ENCODE measurements around the gene ENTPD6.
"Not testable (repeated sequence)": the region's sequence is repeated elsewhere in the genome, so short reads cannot be mapped to it uniquely, and the experiment has no call there.

The ENTPD6 gene

DNA sequence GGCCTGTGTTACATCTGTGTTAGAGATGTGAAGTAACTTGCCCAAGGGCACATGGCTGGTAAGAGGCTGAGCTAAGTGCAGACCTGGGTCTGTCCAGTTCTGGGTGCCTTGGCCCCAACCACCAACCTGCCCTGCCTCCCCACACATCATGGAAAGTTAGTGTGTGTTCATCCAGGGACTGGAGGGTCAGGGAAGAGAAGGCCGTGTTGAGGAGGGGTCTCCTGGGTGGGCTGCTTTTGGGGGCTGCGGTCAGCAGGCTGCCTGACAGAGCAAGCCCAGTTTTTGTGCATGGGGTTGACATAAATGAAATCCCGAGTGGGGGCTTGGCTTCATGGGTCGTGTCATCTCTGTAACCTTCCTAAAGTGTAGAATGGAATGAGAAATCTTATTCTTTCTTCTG is 63.3 kb downstream of the ENTPD6 start:
- no peak for DNase-seq

DNA sequence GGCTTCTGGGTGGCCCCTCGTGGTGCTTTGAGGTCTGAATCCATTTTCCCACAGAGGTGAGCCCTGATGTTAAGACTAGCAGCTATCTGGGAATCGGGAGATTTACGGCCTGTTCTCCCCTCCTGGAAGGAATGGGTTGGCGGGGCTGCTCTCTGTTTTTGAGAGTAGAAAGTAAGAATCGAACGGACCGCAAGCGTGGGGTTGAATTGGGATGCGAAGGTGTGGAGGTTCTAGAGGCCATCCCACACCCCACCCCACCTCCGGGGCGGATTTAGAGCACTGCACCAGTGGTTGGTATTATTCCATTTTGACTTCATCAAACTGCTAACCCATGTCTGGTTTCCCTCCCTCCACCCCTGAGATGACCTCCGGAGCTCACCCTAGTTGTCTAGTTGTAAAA is 63.8 kb downstream of the ENTPD6 start:
- no peak for DNase-seq

DNA sequence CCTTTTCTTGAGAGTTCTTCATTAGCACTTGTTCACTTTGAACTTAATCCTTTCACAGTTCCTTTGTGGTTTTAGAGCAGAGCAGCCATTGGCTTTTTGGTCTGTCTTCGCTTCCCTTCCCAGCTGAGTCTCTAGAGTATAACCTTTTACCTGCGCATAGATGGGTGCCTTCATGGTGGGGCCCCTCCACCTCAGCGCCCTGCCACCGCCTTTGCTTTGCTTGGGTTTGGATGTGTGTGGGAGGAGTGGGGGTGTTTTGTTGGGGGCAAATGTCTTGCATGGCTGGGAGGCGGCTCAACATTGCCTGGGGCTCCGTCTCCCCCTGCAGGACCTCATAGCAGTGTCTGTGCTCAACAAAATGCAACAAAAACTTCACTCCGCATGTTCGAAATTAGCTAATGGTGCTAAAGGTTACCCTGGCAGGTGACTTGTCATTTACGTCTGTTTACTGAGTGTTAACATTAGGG is 64.3 kb downstream of the ENTPD6 start:
- DNase-seq: no peak

DNA sequence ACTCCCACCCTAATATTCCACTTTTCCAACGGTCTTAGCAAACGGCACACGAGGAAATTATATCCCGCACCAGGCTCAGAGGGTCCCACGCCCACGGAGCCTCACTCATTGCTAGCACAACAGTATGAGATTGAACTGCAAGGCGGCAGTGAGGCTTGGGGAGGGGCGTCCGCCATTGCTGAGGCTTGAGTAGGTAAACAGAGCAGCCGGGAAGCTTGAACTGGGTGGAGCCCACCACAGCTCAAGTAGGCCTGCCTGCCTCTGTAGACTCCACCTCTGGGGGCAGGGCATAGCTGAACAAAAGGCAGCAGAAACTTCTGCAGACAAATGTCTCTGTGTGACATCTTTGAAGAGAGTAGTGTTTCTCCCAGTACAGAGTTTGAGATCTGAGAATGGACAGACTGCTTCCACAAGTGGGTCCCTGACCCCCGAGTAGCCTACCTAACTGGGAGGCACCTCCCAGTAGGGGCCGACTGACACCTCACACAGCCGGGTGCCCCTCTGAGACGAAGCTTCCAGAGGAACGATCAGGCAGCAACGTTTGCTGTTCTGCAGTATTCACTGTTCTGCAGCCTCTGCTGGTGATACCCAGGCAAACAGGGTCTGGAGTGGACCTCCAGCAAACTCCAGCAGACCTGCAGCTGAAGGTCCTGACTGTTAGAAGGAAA is 65.4 kb downstream of the ENTPD6 start:
- not testable (repeated sequence) for DNase-seq

DNA sequence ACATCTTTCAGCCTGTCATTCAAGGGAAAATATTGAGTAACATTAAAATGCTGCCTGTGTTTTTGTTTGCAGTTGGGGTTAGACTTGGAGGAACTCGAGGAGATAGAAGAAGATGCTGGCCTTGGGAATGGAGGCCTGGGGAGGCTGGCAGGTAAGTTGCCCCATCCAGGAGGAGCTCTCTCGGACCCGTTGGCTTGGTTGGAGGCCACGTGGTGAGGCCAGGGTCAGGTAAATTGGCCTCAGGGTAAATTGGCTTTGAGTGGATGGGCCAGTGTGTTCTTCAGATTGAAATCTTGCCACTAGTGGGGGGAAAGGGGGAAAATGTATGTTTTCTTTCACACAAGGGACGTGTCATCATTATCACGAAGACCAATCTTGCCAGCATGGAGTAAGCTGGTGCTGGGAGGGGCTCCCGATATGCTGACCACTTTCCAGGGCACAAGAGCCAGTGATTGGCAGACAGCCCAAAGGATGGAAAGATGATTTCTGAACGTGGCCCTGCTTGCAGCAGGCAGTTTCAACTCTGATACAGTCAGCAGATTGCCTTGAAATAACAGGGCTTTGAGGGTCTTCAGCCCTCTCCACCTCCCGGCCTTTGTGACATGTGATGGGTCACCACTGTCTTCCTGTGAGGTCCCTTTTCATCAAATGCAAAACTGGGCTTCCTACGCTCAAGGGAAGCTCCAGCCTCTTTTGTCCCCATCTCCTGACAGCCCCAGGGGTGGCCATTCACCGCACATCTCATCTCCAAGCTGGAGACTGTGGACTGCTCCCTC is 73.7 kb downstream of the ENTPD6 start:
- no peak for DNase-seq

DNA sequence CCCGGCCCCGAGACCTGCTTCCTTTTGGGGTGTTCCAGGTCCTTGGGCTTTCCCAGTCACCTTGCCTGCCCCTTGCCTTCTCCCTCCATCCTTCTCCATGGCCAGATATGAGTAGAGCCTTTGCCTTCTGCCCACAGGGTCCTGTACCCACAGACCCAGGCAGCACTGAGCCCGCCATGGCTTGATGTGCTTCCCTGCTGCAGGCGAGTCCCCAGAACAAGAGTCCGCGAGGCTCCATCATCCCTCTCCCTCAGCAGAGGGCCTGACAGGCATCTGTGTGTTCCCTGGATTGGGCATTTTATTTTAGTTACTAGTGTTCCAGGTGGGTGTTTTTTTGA is 74.3 kb downstream of the ENTPD6 start:
- no peak for DNase-seq

DNA sequence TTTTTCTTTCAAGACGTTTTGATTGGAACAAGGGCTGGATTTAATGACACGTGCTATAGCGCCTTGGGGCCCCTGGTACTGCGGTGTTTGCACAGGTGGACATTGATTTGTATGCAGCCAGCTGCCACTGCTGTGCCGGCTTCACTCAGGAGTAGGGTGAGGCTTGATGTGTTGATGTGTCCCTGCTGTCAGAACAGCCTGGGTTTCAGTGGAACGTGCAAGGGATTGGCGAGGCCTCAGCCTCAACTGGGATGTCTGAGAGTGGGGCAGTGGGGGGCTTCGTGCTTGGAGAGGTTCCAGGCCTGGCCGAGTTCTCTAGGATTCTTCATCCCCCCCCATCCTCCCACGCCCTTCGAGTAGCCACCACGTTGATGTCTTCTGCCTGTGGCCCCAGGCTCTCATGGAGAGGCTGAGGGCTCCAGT is 75.3 kb downstream of the ENTPD6 start:
- DNase-seq: no peak

DNA sequence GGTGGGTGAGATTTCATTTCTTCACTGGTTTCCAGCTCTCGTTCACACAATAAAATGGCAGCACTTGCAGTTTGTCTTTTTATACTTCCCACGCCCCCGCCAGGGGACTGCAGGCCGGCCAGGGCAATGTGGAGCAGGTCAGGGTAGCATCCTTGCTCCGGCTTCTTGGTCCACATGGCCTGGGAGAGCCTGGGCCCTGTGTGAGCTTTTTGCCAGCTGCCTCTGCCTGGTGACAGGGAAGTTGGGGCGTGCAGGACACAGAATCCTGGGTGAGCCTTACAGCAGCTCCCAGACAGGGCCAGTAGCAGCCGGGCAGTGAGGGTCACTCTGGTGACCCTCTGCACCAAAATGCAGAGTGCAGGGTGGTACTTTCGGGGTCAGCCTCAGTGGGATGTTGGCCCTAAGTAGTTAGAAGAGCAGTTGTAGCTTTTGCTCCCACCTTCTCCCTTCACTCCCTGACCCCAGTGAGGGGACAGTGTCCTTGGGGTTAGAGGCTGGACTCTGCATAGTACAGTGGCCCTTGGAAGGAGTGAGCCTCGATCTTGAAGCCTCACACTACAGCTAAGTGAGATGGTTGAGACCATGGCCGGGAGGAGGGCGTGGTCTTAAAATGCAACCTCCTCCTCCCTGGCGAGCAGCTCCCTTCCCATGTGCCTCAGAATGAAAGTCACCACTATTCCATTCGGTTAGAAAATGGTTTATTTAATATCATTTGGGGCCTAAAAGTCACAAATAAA is 76.1 kb downstream of the ENTPD6 start:
- DNase-seq: no peak

DNA sequence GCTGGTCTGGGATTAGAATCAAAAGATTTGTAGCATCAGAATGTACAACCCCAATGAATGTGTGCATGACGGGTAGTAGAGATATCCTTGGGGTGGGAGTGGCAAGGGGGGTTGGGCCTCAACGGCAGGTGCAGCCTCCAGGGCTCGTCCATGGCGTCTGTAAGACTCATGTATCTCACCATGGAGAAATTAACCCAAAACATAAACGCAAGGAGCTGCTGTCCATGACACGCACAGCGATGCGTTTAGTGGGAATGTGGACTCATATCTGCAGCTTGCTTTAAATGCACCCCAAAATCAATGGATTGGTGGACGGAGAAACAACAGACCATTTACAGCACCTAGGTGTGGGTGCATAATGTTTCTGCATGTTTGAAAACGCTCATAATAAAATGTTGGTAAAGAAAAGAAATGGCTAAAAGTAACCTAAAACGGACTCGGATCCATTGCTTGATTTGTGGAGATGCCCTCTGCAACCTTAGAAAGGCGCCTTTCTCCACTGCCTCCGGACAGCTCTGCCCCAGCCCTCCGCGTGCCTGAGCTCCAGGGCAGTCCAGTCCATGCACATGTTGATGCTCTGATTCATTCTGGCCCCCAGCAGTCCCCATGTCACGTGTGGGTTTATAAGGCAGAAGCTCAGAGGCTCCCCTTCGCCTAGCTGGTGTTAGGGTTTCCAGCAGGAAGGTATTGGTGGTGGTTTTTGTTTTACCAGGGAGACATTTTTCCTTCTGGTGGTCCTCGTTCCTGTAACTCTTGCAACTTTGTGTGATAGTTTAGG is 76.9 kb downstream of the ENTPD6 start:
- no peak for DNase-seq

DNA sequence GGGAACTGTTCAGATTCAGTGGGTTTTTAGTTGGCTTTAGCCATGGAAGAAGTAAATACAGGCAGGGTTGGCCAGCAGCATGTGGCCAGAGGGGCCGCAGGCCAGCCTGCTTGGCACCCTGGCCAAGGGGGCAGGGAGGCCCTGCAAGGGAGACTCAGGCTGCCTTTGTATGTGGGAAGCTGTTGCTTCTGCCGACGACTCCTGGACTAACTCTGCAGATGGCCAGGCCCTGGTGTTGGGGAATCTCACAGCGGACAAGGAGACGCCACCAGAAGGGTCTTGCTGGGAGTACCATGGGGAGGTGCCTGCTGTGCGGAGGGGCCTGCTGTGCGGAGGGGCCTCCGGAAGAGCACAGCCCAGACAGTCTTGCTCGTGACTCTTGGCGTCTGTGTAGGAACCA is 77.5 kb downstream of the ENTPD6 start:
- no peak for DNase-seq

DNA sequence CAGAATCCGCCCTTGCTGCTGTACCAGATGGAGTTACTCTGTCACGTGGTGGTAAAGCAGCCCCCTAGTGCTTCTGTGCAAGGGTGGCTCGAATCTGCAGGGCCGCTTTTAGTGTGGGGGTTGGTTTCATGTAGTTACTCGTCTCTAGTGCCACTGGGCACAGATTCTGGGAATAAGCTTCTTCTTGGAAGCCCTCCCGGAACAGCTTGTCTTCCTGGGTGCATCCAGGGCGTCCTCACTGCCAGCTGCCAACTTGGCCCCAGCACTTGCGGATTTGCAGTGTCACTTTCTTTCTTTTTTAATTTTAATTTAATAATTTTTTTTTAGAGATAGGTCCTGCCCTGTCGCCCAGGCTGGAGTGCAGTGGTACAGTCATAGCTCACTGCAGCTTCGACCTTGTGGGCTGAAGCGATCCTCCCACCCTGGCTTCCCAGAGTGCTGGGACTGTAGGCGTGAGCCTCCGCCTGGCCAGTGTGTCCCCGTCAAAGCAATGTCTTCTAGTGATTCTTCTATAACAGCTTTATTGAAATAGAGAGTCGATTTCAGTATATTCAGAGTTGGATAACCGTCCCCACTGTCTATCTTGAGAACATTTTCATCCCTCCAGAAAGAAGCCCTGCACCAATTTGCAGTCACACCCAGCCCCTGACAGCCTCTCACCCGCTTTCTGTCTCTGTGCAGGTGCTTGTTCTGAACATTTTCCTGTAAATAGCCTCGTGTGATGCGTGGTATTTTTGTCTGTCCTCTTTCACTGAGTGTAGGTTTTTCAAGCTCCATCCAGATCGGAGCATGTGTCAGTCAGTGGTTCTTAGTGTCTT is 78.2 kb downstream of the ENTPD6 start:
- DNase-seq: no peak

DNA sequence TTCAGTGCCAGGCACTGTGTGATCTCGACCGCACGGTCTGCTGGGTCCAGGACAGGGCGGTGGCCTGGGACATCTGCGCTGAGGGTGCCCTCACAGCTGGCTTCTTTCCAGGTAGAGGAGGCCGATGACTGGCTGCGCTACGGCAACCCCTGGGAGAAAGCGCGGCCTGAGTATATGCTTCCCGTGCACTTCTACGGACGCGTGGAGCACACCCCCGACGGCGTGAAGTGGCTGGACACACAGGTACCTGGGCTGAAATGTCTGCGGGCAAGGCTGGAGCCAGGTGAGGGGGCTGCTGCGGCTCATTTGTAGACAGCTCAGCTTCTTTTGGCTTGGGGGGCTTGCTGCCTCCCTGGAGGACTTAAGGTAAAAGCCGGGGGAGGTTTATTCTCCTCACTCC is 79.0 kb downstream of the ENTPD6 start:
- DNase-seq: no peak

DNA sequence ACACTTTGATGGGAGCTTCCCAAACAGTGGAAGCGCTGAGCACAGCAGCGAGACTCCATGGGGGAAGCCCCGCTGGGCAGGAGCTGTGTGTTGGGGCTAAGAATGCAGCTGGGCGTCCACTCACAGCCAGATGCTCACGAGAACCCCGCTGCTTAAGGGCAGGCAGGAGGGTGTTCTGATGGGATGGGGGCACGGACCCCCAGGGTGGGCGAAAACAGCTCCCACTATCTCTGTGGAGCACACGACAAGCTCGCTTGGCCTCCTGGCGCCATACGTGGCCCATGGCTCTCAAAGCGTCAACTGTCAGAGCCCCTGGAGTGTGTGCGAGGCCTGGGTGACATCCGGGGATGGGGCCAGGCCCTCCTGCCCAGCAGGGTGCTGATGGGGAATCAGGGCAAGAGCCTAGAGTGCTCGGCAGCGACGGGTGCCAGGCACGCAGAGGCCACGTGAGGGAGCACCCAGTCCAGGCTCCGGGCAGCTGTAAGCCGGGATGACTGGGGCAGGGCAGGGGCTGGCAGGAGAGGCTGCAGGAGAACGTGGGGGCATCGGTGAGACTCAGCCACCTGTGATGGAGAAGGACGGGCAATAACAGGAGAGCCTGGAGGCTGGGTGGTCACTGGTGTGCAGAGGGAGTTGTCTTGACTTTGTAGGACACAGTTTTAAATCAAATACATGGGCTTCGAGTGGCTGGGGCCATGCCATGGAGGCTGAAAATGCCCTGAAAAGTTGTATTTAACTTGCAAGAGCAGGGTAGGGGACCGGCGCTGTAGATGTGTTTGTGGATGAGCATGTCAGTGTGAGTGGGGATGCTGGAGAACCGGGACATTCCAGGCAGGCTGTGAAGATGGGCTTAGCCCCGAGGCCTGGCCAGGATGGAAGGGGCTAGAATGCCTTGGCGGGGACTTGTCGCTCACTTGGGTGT is 79.6 kb downstream of the ENTPD6 start:
- no peak for DNase-seq

DNA sequence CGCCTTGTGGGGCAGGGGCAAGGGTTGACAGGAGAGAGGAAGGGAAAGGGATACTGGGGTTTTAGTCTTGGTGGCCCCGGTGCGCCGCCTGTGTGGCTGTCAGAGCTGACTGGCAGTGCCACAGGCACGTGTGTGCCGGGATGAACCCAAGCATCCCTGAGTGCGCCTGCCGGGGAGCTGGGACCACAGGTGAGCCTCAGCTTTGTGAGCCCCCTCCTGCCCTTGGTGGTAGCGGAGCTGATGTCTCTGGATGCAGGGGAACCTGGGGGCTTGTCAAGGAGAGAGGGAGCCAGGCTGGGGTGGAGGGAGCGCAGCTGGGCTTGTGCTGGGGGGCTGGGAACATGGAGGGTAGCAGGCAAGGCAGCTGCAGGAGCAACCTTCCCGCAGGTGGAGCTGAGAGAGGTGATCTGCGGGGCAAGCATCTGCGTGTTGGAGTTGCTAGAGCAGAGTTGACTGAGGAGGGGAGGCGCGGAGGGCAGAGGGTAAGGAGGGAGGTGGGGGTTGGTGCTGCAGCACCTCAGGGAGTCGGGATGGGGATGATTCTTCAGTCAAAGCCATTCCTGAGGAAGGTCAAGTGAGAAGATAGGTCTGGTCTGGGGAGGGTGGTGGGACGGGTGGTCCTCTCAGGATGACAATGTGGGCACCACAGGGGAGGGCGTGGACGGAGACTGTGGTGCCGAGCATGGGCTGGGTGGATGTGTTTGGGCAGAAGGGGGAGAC is 80.5 kb downstream of the ENTPD6 start:
- DNase-seq: no peak
